GM21515 (cell line): ENCODE measurements around the gene UBAP2L.
"Not testable (repeated sequence)": the region's sequence is repeated elsewhere in the genome, so short reads cannot be mapped to it uniquely, and the experiment has no call there.

Source experiments
- ATAC-seq: cut with Tn5 transposase; IDR thresholded peaks from one replicate; pipeline ENCODE4 v1.9.1; 2021; ENCODE audit not compliant: unreplicated experiment

UBAP2L gene

DNA sequence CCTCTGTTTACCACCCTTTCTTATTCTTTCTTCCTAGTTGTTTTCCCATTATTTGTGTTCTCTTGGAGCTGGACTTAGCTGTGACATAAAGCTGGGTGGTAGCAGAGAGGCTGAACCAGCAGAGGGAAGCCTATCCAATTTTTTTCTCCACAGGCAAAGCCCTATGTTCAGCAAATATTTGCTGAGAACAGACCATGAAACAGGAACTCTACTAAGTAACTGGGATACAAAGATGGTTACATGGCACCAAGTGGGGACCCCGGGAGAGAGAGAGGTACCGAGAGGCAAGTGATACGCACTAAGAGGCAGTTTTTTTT lies 21.2 kb upstream of the UBAP2L start:
- no peak for ATAC-seq

- ATAC-seq = not testable (repeated sequence)
Measured at GRCh38 chr1:154205778-154206177, 15.0 kb upstream of the UBAP2L start.

DNA sequence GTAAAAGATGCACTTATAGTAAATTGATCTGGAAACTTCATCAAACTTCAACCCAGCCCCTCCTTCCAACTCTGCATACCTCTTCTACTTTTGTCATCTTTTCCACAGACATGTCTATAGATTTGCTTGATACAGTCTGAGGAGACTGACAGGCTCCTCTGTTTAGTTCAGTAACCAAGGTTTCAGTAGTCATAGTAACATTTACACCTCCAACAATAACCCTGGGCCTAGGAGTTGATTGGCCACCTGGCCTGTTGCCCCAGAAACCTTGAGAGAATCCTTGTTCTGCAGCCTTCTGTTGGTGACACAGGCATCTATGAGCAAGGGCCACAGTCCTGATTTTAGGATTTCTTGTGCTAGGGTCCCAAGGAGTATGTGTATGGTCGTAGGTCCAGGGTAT lies 14.6 kb upstream of the UBAP2L start, which contains the start of gene CFAP141:
Gene CFAP141, minus strand, starts transcription at position 138 of the 400 bp plus-strand sequence. Its CDS starts 26 bp downstream, at position 112.
- ATAC-seq = no peak

- ATAC-seq = no peak
Measured at GRCh38 chr1:154207262-154207661, 13.5 kb upstream of the UBAP2L start.

- ATAC-seq = no peak
Measured at GRCh38 chr1:154208677-154209388, 11.9 kb upstream of the UBAP2L start.

DNA sequence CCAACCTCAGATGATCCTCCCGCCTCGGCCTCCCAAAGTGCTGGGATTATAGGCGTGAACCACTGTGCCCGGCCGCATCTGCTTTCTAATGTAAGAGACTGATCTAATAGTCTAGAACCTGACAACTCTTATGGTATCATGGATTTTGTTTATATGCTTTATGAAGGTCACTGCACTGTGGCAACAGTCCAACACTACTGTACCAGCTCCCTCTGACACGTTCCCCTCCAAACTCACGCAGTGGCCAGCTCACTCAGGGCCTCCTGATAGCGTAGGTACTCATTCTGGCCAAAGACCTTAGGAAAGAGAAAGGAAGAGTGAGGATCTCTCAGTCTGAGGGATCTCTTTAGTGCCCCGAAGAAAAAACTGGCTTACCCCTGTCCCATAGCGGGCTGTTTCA lies 8.7 kb upstream of the UBAP2L start:
- no peak for ATAC-seq

DNA sequence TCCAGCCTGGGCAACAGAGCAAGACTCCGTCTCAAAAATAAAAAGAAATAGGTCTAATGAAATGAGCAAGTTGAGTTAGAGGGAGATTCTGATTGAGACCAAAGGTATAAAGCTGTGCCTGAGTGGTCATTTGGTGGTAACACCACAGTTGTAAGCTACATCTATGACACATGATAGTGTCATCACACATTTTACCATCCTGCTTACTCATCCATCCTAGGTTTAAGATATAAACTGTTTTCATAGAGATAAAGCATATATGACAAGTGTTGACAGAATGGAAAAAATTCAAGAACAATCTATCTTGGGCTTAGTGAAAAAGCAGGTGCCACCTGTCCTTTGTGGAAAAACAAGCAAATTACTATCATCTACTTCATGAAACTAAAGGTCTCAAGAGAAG lies 7.5 kb upstream of the UBAP2L start:
- ATAC-seq = no peak

DNA sequence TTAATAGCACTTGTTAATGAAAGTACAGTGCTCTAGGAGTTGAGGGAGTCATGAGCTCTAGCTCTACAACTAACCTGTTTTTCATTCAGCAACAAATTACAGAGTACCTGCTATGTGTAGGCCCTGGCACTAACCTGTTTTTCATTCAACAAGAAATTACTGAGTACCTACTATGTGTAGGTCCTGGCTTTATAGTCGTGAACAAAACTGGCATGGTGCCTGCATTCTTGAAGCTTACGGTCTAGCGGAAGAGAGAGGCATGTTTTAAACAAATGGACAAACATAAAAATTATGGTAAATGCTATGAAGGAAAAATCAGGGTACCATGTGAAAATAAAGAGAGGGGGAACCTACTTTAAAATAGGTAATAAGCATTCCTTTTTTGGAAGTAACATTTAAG lies 2.2 kb upstream of the UBAP2L start:
- no peak for ATAC-seq

GRCh38 chr1:154219541-154219940 lies 1.2 kb upstream of the UBAP2L start:
- no peak for ATAC-seq

GRCh38 chr1:154220970-154221277 lies 169 bp downstream of the UBAP2L start:
- ATAC-seq = no peak

GRCh38 chr1:154221278-154222001 lies 685 bp downstream of the UBAP2L start:
- ATAC-seq = peak; percentile 27

DNA sequence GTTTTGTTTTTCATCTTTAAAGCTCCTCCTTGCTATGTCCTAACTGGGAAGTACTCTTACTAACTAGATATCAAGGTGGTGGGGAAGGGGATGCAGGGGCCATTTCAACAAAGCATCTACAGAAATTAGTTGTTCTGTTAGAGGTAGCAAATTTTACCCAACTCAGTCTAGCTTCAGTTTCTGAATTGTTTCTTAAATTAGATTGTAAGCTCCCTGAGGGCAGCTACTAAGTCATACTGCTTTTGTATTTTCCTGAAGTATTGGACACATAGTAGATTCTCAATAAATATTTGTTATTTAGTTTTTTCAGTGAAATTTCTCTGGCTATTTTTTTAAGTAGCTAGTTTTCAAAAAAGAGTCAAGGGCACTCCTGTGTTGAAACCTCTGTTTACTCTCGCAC lies 1.8 kb downstream of the UBAP2L start:
- ATAC-seq = no peak

DNA sequence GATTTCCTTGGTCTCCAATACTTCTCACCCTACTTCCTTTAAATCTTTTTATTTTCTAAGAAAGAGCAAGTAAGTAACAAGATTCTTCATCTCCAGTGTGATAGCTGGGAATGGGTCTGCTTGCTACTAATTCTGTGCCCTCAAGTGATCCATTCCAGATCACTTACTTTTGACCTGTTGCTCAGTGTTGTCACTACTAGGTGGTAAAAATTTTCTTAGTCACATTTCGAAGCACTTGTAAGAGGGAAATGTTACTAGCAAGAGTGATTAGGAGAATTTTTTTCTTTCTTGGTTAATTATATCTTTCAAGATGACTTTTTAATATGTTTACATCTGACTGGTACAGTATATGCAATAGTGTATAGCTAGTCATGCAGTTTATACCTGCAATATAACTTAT lies 2.2 kb downstream of the UBAP2L start:
- ATAC-seq = no peak

- ATAC-seq = no peak
Measured at GRCh38 chr1:154223621-154224020, 2.9 kb downstream of the UBAP2L start.

- ATAC-seq = no peak
Measured at GRCh38 chr1:154225370-154225769, 4.6 kb downstream of the UBAP2L start.

GRCh38 chr1:154231112-154231511 lies 10.4 kb downstream of the UBAP2L start:
- ATAC-seq = not testable (repeated sequence)

GRCh38 chr1:154233127-154233526 lies 12.4 kb downstream of the UBAP2L start:
- not testable (repeated sequence) for ATAC-seq

DNA sequence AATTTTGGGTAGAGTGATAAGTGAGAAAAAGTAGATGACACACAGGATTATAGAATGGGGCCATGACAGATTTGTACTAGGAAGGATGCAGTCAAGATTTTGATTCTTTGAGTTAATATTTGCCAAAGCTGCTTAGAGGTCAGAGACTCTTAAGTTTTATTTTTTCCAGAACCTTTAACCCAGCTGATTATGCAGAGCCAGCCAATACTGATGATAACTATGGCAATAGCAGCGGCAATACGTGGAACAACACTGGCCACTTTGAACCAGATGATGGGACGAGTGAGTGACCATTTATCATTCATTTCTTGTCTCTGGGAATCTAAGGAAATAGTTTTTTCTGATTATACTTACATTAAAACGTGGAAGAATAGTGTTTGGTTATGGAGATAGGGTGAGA lies 16.1 kb downstream of the UBAP2L start:
- no peak for ATAC-seq

- ATAC-seq = no peak
Measured at GRCh38 chr1:154237435-154237834, 16.7 kb downstream of the UBAP2L start.

GRCh38 chr1:154237880-154238506 lies 17.2 kb downstream of the UBAP2L start:
- no peak for ATAC-seq

- ATAC-seq = no peak
Measured at GRCh38 chr1:154239491-154239890, 18.7 kb downstream of the UBAP2L start.

DNA sequence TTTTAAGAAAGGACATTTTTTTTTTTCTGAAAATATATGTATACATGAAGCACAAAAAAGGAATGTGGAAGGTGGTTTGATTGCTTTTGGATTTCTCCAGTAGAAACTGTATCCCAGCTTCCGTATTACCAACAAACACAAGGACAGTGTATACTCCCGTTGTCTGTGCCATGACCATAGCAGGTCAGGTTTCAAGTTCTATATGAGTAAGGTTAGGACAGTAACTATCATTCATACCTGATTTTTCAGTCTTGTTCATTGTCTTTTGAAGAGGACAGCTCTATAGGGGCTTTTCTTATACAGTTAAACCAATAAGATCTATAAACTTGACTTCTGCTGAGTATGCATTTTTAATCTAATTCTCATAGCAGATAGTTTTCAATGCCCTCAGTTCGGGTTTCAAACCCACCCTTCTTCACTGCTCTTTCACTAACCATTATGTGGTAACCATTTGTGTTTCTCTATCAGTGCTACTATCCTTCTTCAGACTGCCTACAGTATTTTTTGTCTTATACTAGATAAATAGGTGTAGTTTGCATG lies 19.6 kb downstream of the UBAP2L start:
- no peak for ATAC-seq
